ENCODE measurements around the gene GABRR2. TPM values are rescaled to one million over a fixed set of nuclear protein-coding genes. Genes with fewer than 3 reads are reported as not detected.

Gene GABRR2
- total and polyA plus RNA-seq, 2 of the 4 experiments (the other 2 are of a cell fraction): 0.26 TPM; not detected in 1

GRCh38 chr6:89252907-89253306 lies 62.2 kb downstream of the GABRR2 start:
- H3K27me3 ChIP-seq (ENCODE audit: control insufficient read depth, insufficient read depth, low read length): peaks cover 4% of the 10 kb centered on the region
- CTCF ChIA-PET: no interaction called here
- in situ Hi-C loops (cut with MboI; ENCODE audit: low sequenced_read_pairs) (no loop called here), intact Hi-C loops (cut with micrococcal nuclease) (no loop called here), dilution Hi-C loops (cut with HindIII; ENCODE audit: low sequenced_read_pairs, unreplicated experiment) (no loop called here)
- no peak overlapping the region for H2BK20ac ChIP-seq (ENCODE audit: low read depth, low read length)
- TF ChIP-seq MXI1 (IDR thresholded peaks at IDR 0.05; ENCODE audit: borderline replicate concordance, low read depth, low read length) (no peak), RFX5 (IDR thresholded peaks at IDR 0.05; ENCODE audit: low read depth, low read length) (no peak), SMC3 (IDR thresholded peaks at IDR 0.05; ENCODE audit: low read depth, low read length) (no peak), MAZ (IDR thresholded peaks at IDR 0.05; ENCODE audit: borderline replicate concordance, low read depth, low read length) (no peak), RCOR1 (IDR thresholded peaks at IDR 0.05; ENCODE audit: insufficient replicate concordance, low read length) (no peak), POLR2A (IDR thresholded peaks at IDR 0.05; ENCODE audit: low read depth, low read length) (no peak), ELK1 (IDR thresholded peaks at IDR 0.05; ENCODE audit: borderline replicate concordance, low read depth, low read length) (no peak), CHD1 (IDR thresholded peaks at IDR 0.05; ENCODE audit: low read depth, low read length) (no peak), CEBPB (IDR thresholded peaks at IDR 0.05; ENCODE audit: low read depth, low read length) (no peak), FOS (IDR thresholded peaks at IDR 0.05; ENCODE audit: low read depth, low read length) (no peak), NFE2L2 (IDR thresholded peaks at IDR 0.05; ENCODE audit: low read depth, low read length) (no peak), BHLHE40 (IDR thresholded peaks at IDR 0.05; ENCODE audit: low read depth, low read length) (no peak), RAD21 (IDR thresholded peaks at IDR 0.05; ENCODE audit: low read length) (no peak), MAFK (IDR thresholded peaks at IDR 0.05; ENCODE audit: low read depth, low read length) (no peak)
- TF ChIP-seq, protein P1, sequence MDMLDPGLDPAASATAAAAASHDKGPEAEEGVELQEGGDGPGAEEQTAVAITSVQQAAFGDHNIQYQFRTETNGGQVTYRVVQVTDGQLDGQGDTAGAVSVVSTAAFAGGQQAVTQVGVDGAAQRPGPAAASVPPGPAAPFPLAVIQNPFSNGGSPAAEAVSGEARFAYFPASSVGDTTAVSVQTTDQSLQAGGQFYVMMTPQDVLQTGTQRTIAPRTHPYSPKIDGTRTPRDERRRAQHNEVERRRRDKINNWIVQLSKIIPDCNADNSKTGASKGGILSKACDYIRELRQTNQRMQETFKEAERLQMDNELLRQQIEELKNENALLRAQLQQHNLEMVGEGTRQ (IDR thresholded peaks at IDR 0.05; ENCODE audit: low read depth, low read length): no peak
- TF ChIP-seq, protein P2, sequence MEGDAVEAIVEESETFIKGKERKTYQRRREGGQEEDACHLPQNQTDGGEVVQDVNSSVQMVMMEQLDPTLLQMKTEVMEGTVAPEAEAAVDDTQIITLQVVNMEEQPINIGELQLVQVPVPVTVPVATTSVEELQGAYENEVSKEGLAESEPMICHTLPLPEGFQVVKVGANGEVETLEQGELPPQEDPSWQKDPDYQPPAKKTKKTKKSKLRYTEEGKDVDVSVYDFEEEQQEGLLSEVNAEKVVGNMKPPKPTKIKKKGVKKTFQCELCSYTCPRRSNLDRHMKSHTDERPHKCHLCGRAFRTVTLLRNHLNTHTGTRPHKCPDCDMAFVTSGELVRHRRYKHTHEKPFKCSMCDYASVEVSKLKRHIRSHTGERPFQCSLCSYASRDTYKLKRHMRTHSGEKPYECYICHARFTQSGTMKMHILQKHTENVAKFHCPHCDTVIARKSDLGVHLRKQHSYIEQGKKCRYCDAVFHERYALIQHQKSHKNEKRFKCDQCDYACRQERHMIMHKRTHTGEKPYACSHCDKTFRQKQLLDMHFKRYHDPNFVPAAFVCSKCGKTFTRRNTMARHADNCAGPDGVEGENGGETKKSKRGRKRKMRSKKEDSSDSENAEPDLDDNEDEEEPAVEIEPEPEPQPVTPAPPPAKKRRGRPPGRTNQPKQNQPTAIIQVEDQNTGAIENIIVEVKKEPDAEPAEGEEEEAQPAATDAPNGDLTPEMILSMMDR (conservative IDR thresholded peaks at IDR 0.05; ENCODE audit: low read depth, low read length): no peak
- no peak overlapping the region for H3K9ac ChIP-seq (ENCODE audit: low read depth, low read length)
- H4K5ac ChIP-seq (ENCODE audit: low read depth, low read length): no peak overlapping the region
- no peaks in the 10 kb centered on the region for H3K9me1 ChIP-seq (ENCODE audit: insufficient read depth, low read length)
- no peak overlapping the region for H3K14ac ChIP-seq (replicated peaks; ENCODE audit: low read depth, low read length)
- no peak overlapping the region for H3K4me2 ChIP-seq (ENCODE audit: low read depth, low read length)
- H4K91ac ChIP-seq (ENCODE audit: insufficient read depth, low read depth, low read length): no peak overlapping the region
- H2AK9ac ChIP-seq (replicated peaks; ENCODE audit: low read depth, low read length, poor library complexity): no peak overlapping the region
- BruUV-seq (replicated peaks): no TSS peak
- H3K9me3 ChIP-seq (ENCODE audit: control insufficient read depth, insufficient read depth, low read length): no peaks in the 10 kb centered on the region
- no peaks in the 10 kb centered on the region for H3K36me3 ChIP-seq (ENCODE audit: control insufficient read depth, insufficient read depth, low read length)
- no peak for ATAC-seq (ENCODE audit: low read depth)
- no peak overlapping the region for H3K4me3 ChIP-seq (ENCODE audit: insufficient read depth, low read depth, low read length)
- no peak for DNase-seq
- no peaks in the 10 kb centered on the region for H3K4me1 ChIP-seq (ENCODE audit: control insufficient read depth, insufficient read depth, low read length)
- H4K20me1 ChIP-seq (ENCODE audit: insufficient read depth, low read length): no peaks in the 10 kb centered on the region
- H3K56ac ChIP-seq (ENCODE audit: extremely low read depth, insufficient read depth, low read length): no peak overlapping the region
- POLR2A ChIA-PET (ENCODE audit: unreplicated experiment): no interaction called here
- no peaks in the 10 kb centered on the region for H3K79me1 ChIP-seq (ENCODE audit: low read depth in 1 of 2, low read length in 2 of 2)
- no peak overlapping the region for H2AK5ac ChIP-seq (ENCODE audit: low read depth, low read length)
- H3K18ac ChIP-seq (ENCODE audit: low read depth, low read length): no peak overlapping the region
- H2BK120ac ChIP-seq (ENCODE audit: low read depth, low read length): no peak overlapping the region
- no peak overlapping the region for H4K8ac ChIP-seq (ENCODE audit: low read depth in 2 of 2, low read length in 2 of 2)
- no peak overlapping the region for H3K27ac ChIP-seq (ENCODE audit: insufficient read depth, low read length)
- no peak overlapping the region for H2BK5ac ChIP-seq (ENCODE audit: low read depth, low read length, poor library complexity, severe bottlenecking)
- WGBS, 2 experiments (ENCODE audit: extremely low coverage in 2 of 2, insufficient read length in 1 of 2): 44% methylated on average over 1 of the region's 2 CpGs; no CpG with 5 or more reads in 1 of the 2 experiments
- H3K23ac ChIP-seq (ENCODE audit: low read depth, low read length): no peak overlapping the region
- H2AFZ ChIP-seq (replicated peaks; ENCODE audit: low read length, poor library complexity): no peak overlapping the region
- H3K4ac ChIP-seq (ENCODE audit: low read depth, low read length): no peak overlapping the region
- H2BK15ac ChIP-seq (ENCODE audit: low read depth, low read length): no peak overlapping the region

Data from IMR-90 (cell line).